ENCODE measurements around the gene CYP27A1. TPM values are rescaled to one million over a fixed set of nuclear protein-coding genes. Genes with fewer than 3 reads are reported as not detected.

Gene CYP27A1
- polyA plus RNA-seq, 4 donors = 46.7 to 125 (median 98.6) TPM

GRCh38 chr2:218745160-218745558 lies 36.8 kb upstream of the CYP27A1 start:
- peaks cover 0 to 5% of the 10 kb centered on the region in 2 donors for H3K9me3 ChIP-seq (ENCODE audit: control insufficient read depth in 2 of 2, insufficient read depth in 1 of 2, low read depth in 1 of 2, low read length in 1 of 2)
- H3K4me1 ChIP-seq (ENCODE audit: control insufficient read depth in 3 of 3, insufficient read depth in 2 of 3, low read depth in 1 of 3, low read length in 2 of 3) = peaks cover 0 to 6% (median 0%) of the 10 kb centered on the region in 3 donors
- WGBS, 3 donors = 76 to 86% (median 85%) methylated on average over 5 of the region's 5 CpGs
- H3K36me3 ChIP-seq (ENCODE audit: control insufficient read depth in 3 of 3, insufficient read depth in 2 of 3, low read depth in 1 of 3, low read length in 3 of 3) = peaks cover 10 to 55% (median 13%) of the 10 kb centered on the region in 3 donors
- H3K4me3 ChIP-seq (ENCODE audit: low read depth in 1 of 3, low read length in 3 of 3) = no peak overlapping the region
- H3K27ac ChIP-seq (ENCODE audit: low read depth in 1 of 3, low read length in 2 of 3) = no peak overlapping the region
- no peak for FAIRE-seq
- H3K27me3 ChIP-seq (ENCODE audit: control insufficient read depth in 3 of 3, insufficient read depth in 3 of 3, low read length in 3 of 3) = no peaks in the 10 kb centered on the region
- no peak for DNase-seq

GRCh38 chr2:218745559-218746469 lies 36.1 kb upstream of the CYP27A1 start:
- Histone ChIP-seq H3K27me3 (ENCODE audit: control insufficient read depth in 3 of 3, insufficient read depth in 3 of 3, low read length in 3 of 3) (no peaks in the 10 kb centered on the region), H3K4me1 (ENCODE audit: control insufficient read depth in 3 of 3, insufficient read depth in 2 of 3, low read depth in 1 of 3, low read length in 2 of 3) (peaks cover 0 to 6% (median 0%) of the 10 kb centered on the region in 3 donors), H3K9me3 (ENCODE audit: control insufficient read depth in 2 of 2, insufficient read depth in 1 of 2, low read depth in 1 of 2, low read length in 1 of 2) (peaks cover 0 to 5% of the 10 kb centered on the region in 2 donors), H3K36me3 (ENCODE audit: control insufficient read depth in 3 of 3, insufficient read depth in 2 of 3, low read depth in 1 of 3, low read length in 3 of 3) (peaks cover 13 to 53% (median 14%) of the 10 kb centered on the region in 3 donors), H3K4me3 (ENCODE audit: low read depth in 1 of 3, low read length in 3 of 3) (no peak overlapping the region), H3K27ac (ENCODE audit: low read depth in 1 of 3, low read length in 2 of 3) (no peak overlapping the region)
- peak in 1 of 2 donors; percentile 11 for DNase-seq
- WGBS, 3 donors = 73 to 82% (median 73%) methylated on average over 10 of the region's 10 CpGs
- FAIRE-seq = no peak

GRCh38 chr2:218746470-218746795 lies 35.5 kb upstream of the CYP27A1 start:
- H3K4me1 ChIP-seq (ENCODE audit: control insufficient read depth in 3 of 3, insufficient read depth in 2 of 3, low read depth in 1 of 3, low read length in 2 of 3) = peaks cover 0 to 6% (median 0%) of the 10 kb centered on the region in 3 donors
- H3K4me3 ChIP-seq (ENCODE audit: low read depth in 1 of 3, low read length in 3 of 3) = no peak overlapping the region
- H3K27ac ChIP-seq (ENCODE audit: low read depth in 1 of 3, low read length in 2 of 3) = no peak overlapping the region
- DNase-seq (no peak), FAIRE-seq (no peak)
- no peaks in the 10 kb centered on the region for H3K27me3 ChIP-seq (ENCODE audit: control insufficient read depth in 3 of 3, insufficient read depth in 3 of 3, low read length in 3 of 3)
- H3K36me3 ChIP-seq (ENCODE audit: control insufficient read depth in 3 of 3, insufficient read depth in 2 of 3, low read depth in 1 of 3, low read length in 3 of 3) = peaks cover 11 to 47% (median 14%) of the 10 kb centered on the region in 3 donors
- WGBS, 3 donors = 96 to 100% (median 97%) methylated on average over 1 of the region's 1 CpG
- H3K9me3 ChIP-seq (ENCODE audit: control insufficient read depth in 2 of 2, insufficient read depth in 1 of 2, low read depth in 1 of 2, low read length in 1 of 2) = peaks cover 0 to 5% of the 10 kb centered on the region in 2 donors

DNA sequence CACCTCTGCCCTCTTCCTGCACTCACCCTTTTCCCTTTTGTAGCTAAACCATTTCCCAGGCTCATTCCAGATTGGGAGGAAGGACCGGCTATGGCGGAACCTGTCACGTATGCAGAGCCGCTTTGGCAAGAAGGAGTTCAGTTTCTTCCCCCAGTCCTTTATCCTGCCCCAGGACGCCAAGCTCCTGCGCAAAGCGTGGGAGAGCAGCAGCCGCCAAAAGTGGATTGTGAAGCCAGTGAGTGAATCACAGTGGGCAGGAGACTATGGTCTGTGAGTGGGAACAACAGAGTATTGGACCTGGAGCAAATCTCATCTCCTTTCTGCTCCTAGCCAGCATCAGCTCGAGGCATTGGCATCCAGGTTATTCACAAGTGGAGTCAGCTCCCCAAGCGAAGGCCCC lies 35.0 kb upstream of the CYP27A1 start:
- Histone ChIP-seq H3K9me3 (ENCODE audit: control insufficient read depth in 2 of 2, insufficient read depth in 1 of 2, low read depth in 1 of 2, low read length in 1 of 2) (peaks cover 0 to 5% of the 10 kb centered on the region in 2 donors), H3K36me3 (ENCODE audit: control insufficient read depth in 3 of 3, insufficient read depth in 2 of 3, low read depth in 1 of 3, low read length in 3 of 3) (peaks cover 11 to 50% (median 16%) of the 10 kb centered on the region in 3 donors), H3K27me3 (ENCODE audit: control insufficient read depth in 3 of 3, insufficient read depth in 3 of 3, low read length in 3 of 3) (no peaks in the 10 kb centered on the region), H3K4me1 (ENCODE audit: control insufficient read depth in 3 of 3, insufficient read depth in 2 of 3, low read depth in 1 of 3, low read length in 2 of 3) (peaks cover 0 to 6% (median 0%) of the 10 kb centered on the region in 3 donors), H3K27ac (ENCODE audit: low read depth in 1 of 3, low read length in 2 of 3) (no peak overlapping the region), H3K4me3 (ENCODE audit: low read depth in 1 of 3, low read length in 3 of 3) (no peak overlapping the region)
- 95 to 98% (median 96%) methylated on average over 10 of the region's 10 CpGs for WGBS, 3 donors
- FAIRE-seq (no peak), DNase-seq (no peak)

DNA sequence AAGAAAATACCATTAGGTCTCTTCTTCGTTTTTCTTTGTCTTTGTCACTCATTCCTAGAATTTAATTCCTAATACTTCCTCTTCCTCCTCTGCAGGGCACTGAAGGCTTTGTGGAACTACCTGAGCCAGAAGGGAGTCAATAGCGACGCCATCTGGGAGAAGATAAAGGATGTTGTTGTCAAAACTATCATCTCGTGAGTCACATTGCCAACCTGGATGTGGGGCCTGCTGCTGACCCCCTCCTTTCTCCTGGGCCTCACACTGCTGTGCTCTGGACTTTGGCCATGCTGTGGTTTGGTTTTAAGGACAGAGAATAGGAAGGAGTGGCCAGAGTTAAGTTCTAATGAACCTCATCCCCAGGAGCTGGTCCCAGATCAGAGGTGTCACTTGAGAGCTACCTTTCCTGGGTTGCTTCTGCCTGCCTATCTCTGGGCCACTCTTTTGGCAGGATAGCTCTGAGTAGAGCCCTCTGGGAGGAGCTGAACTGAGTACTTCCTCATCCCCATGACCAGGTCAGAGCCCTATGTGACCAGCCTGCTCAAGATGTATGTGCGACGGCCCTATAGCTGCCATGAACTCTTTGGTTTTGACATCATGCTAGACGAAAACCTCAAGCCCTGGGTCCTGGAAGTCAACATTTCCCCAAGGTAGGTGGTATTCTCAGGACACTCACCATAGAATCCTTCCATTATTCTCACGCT lies 33.1 kb upstream of the CYP27A1 start:
- FAIRE-seq (no peak), DNase-seq (peak; percentile 42 to 62)
- H3K4me1 ChIP-seq (ENCODE audit: control insufficient read depth in 3 of 3, insufficient read depth in 2 of 3, low read depth in 1 of 3, low read length in 2 of 3) = peaks cover 0 to 6% (median 0%) of the 10 kb centered on the region in 3 donors
- H3K4me3 ChIP-seq (ENCODE audit: low read depth in 1 of 3, low read length in 3 of 3) = no peak overlapping the region
- peak overlapping the region in 1 of 3 donors; percentile 38 for H3K27ac ChIP-seq (ENCODE audit: low read depth in 1 of 3, low read length in 2 of 3)
- peaks cover 17 to 68% (median 23%) of the 10 kb centered on the region in 3 donors for H3K36me3 ChIP-seq (ENCODE audit: control insufficient read depth in 3 of 3, insufficient read depth in 2 of 3, low read depth in 1 of 3, low read length in 3 of 3)
- 66 to 82% (median 71%) methylated on average over 8 of the region's 8 CpGs for WGBS, 3 donors
- H3K27me3 ChIP-seq (ENCODE audit: control insufficient read depth in 3 of 3, insufficient read depth in 3 of 3, low read length in 3 of 3) = no peaks in the 10 kb centered on the region
- peaks cover 0 to 5% of the 10 kb centered on the region in 2 donors for H3K9me3 ChIP-seq (ENCODE audit: control insufficient read depth in 2 of 2, insufficient read depth in 1 of 2, low read depth in 1 of 2, low read length in 1 of 2)

- Histone ChIP-seq H3K27me3 (ENCODE audit: control insufficient read depth in 3 of 3, insufficient read depth in 3 of 3, low read length in 3 of 3) (no peaks in the 10 kb centered on the region), H3K4me1 (ENCODE audit: control insufficient read depth in 3 of 3, insufficient read depth in 2 of 3, low read depth in 1 of 3, low read length in 2 of 3) (peaks cover 0 to 2% (median 0%) of the 10 kb centered on the region in 3 donors)
- 68 to 83% (median 71%) methylated on average over 3 of the region's 3 CpGs for WGBS, 3 donors
Measured at GRCh38 chr2:218754201-218754600, 27.7 kb upstream of the CYP27A1 start.

DNA sequence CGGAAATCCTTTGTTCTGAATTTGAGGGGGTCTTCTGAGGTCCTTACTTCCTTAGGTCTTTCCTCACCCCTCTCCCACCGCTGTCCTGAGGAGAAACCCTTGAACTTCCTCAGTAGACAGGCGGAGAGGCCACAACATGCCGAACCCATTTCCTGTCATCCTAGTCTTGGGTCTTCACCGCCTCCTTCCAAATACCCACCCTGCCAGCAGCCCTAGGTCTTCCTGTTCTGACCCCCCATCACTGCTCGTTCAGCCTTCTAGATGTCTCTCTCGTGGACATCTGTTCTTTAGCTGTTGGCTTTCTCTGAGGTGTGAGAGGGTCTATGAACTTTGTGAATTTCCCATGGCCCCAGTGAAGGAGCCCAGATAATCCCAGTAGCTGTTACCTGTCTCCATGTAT lies 27.2 kb upstream of the CYP27A1 start:
- FAIRE-seq = no peak

More at GRCh38 chr2:218754201-218754600, 27.7 kb upstream of the CYP27A1 start:
- Histone ChIP-seq H3K4me3 (ENCODE audit: low read depth in 1 of 3, low read length in 3 of 3) (no peak overlapping the region), H3K9me3 (ENCODE audit: control insufficient read depth in 2 of 2, insufficient read depth in 1 of 2, low read depth in 1 of 2, low read length in 1 of 2) (no peaks in the 10 kb centered on the region), H3K27ac (ENCODE audit: low read depth in 1 of 3, low read length in 2 of 3) (no peak overlapping the region), H3K36me3 (ENCODE audit: control insufficient read depth in 3 of 3, insufficient read depth in 2 of 3, low read depth in 1 of 3, low read length in 3 of 3) (peaks cover 14 to 59% (median 14%) of the 10 kb centered on the region in 3 donors)
- DNase-seq (no peak), FAIRE-seq (no peak)

GRCh38 chr2:218755198-218755566 lies 26.8 kb upstream of the CYP27A1 start:
- Histone ChIP-seq H3K4me1 (ENCODE audit: control insufficient read depth in 3 of 3, insufficient read depth in 2 of 3, low read depth in 1 of 3, low read length in 2 of 3) (peaks cover 0 to 2% (median 0%) of the 10 kb centered on the region in 3 donors), H3K27me3 (ENCODE audit: control insufficient read depth in 3 of 3, insufficient read depth in 3 of 3, low read length in 3 of 3) (no peaks in the 10 kb centered on the region), H3K27ac (ENCODE audit: low read depth in 1 of 3, low read length in 2 of 3) (no peak overlapping the region), H3K4me3 (ENCODE audit: low read depth in 1 of 3, low read length in 3 of 3) (no peak overlapping the region), H3K9me3 (ENCODE audit: control insufficient read depth in 2 of 2, insufficient read depth in 1 of 2, low read depth in 1 of 2, low read length in 1 of 2) (no peaks in the 10 kb centered on the region), H3K36me3 (ENCODE audit: control insufficient read depth in 3 of 3, insufficient read depth in 2 of 3, low read depth in 1 of 3, low read length in 3 of 3) (peaks cover 11 to 50% (median 11%) of the 10 kb centered on the region in 3 donors)
- DNase-seq (no peak), FAIRE-seq (no peak)
- 97 to 100% (median 97%) methylated on average over 3 of the region's 3 CpGs for WGBS, 3 donors

More for the DNA sequence above, 27.2 kb upstream of the CYP27A1 start:
- no peak overlapping the region for H3K27ac ChIP-seq (ENCODE audit: low read depth in 1 of 3, low read length in 2 of 3)
- H3K4me1 ChIP-seq (ENCODE audit: control insufficient read depth in 3 of 3, insufficient read depth in 2 of 3, low read depth in 1 of 3, low read length in 2 of 3) = peaks cover 0 to 2% (median 0%) of the 10 kb centered on the region in 3 donors
- no peak for DNase-seq
- 86 to 94% (median 92%) methylated on average over 7 of the region's 7 CpGs for WGBS, 3 donors
- no peaks in the 10 kb centered on the region for H3K27me3 ChIP-seq (ENCODE audit: control insufficient read depth in 3 of 3, insufficient read depth in 3 of 3, low read length in 3 of 3)
- no peak overlapping the region for H3K4me3 ChIP-seq (ENCODE audit: low read depth in 1 of 3, low read length in 3 of 3)
- no peaks in the 10 kb centered on the region for H3K9me3 ChIP-seq (ENCODE audit: control insufficient read depth in 2 of 2, insufficient read depth in 1 of 2, low read depth in 1 of 2, low read length in 1 of 2)
- peaks cover 14 to 54% (median 14%) of the 10 kb centered on the region in 3 donors for H3K36me3 ChIP-seq (ENCODE audit: control insufficient read depth in 3 of 3, insufficient read depth in 2 of 3, low read depth in 1 of 3, low read length in 3 of 3)
